Epidermal melanocyte (primary cell): ENCODE data around the gene GDF3.
"Not testable (repeated sequence)": the region's sequence is repeated elsewhere in the genome, so short reads cannot be mapped to it uniquely, and the experiment has no call there.

ENCODE experiments used
- DNase-seq: peaks from one replicate; pipeline ENCODE4 v3.0.0; 2011; ENCODE audit warnings: low spot score; ENCODE audit not compliant: insufficient read length

Gene GDF3

GRCh38 chr12:7667125-7667524, 28.4 kb downstream of the GDF3 start:
- no peak for DNase-seq

DNA sequence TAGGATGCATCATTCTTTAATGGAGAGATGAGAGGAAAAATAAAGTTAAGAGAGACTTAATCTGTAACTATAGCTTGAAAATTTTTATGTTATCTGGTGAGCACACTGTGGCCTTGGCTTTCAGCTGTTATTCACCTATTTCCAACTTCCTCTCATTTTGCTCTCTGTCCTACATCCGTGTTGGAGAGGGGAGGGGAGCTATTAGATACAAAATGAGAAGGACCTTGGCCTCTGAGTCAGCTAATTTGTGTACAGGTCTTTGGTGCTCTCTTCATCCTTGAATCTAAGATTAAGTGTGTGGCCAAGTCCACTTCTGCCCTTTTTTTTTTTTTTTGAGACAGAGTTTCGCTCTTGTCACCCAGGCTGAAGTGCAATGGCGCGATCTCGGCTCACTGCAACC, 29.0 kb downstream of the GDF3 start:
- DNase-seq, result no peak

- no peak for DNase-seq
These were observed 33.8 kb downstream of the GDF3 start for GRCh38 chr12:7661741-7662140.

DNA sequence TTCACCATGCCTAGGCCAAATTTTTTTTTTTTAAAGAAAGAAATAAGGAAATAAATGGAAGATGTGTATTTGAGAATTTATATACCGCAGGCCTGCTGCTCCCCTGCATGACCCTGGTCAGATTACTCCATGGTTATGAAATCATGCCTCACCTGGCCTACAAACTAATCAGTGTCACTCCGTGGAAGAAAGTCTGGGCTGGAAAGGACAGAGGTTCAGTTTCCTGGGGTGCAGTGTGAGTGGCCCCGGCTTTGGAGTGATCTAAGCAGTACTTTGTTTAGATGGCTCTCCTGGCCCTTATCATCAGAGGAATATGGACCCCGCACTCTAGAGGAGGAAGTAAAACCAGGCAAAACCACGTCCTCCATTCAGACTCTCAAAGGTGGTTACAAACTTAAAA, 39.5 kb downstream of the GDF3 start:
- no peak for DNase-seq

GRCh38 chr12:7650091-7650490, 45.5 kb downstream of the GDF3 start:
- DNase-seq, result no peak

DNA sequence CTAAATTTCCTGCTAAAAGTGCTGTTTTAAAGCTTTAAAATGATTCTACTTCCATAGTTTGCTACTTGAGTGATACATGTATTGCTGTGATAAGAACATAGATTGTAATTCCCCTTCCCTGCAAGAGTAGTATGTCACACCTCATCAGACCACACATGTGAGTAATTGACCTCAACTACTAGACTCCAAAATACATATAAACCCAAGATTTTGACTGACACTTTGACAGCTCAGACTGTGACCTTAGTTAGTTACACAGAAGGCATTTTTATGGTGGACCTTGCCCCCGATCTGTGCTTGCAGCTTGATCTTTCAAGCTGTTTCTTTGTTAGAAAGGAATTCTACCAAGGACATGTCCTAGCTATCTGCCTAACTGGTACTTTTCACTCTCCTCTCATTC, 48.5 kb downstream of the GDF3 start:
- no peak for DNase-seq

DNA sequence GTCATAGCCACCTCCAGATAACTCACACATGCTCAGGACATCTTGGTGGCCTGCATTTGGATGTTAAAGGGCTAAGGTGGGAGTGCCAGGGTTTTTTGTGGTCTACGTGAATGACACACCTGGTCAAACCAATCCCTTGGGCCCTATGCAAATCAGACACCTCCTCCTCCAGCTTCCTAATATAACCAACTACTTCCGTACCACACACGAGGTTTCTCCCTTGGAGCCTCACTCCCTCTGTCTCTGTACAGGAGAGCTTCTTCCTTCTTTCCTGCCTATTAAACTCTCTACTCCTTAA, 49.4 kb downstream of the GDF3 start:
- no peak for DNase-seq

GRCh38 chr12:7645395-7646177, 50.0 kb downstream of the GDF3 start:
- peak; percentile 58 for DNase-seq

- no peak for DNase-seq
These were observed 52.7 kb downstream of the GDF3 start for GRCh38 chr12:7642876-7643309.

- no peak for DNase-seq
These were observed 53.3 kb downstream of the GDF3 start for GRCh38 chr12:7642287-7642686.

- DNase-seq, result not testable (repeated sequence)
These were observed 55.2 kb downstream of the GDF3 start for GRCh38 chr12:7640123-7640995.
